CD4-positive, alpha-beta T cell treated with Interleukin-15 for 4 hours (primary cell): ENCODE measurements around the gene PCDHGA1.
"Not testable (repeated sequence)": the region's sequence is repeated elsewhere in the genome, so short reads cannot be mapped to it uniquely, and the experiment has no call there.

Source experiments
- DNase-seq: peaks from one replicate; pipeline ENCODE4 v3.0.0-alpha.2; 2020; ENCODE audit warnings: low spot score

PCDHGA1 gene

DNA sequence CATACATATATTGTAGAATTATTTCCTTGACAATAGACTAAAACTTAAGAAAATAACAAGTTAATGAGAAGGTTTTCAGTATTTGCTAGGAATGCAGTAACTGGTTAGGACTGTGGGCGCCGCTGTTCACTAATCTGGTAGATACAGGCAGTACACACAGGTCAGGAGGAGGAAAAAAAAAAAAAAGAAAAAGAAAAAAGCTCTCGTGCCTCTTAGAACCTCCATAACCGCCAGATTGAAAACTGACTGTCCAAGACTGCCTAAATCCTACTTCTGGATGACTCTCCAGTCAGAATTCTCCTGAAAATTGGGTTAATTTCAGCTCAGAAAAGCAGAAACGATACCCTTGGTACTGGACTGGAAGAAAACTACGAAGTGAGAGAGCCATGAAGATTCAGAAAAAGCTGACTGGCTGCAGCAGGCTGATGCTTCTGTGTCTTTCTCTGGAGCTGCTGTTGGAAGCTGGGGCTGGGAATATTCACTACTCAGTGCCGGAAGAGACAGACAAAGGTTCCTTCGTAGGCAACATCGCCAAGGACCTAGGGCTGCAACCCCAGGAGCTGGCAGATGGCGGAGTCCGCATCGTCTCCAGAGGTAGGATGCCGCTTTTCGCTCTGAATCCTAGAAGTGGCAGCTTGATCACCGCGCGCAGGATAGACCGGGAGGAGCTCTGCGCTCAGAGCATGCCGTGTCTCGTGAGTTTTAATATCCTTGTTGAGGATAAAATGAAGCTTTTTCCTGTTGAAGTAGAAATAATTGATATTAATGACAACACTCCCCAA is at the start of gene PCDHGA1:
PCDHGA1 (plus strand) TSS at position 216 of the 782 bp plus-strand sequence.
- DNase-seq: no peak

DNA sequence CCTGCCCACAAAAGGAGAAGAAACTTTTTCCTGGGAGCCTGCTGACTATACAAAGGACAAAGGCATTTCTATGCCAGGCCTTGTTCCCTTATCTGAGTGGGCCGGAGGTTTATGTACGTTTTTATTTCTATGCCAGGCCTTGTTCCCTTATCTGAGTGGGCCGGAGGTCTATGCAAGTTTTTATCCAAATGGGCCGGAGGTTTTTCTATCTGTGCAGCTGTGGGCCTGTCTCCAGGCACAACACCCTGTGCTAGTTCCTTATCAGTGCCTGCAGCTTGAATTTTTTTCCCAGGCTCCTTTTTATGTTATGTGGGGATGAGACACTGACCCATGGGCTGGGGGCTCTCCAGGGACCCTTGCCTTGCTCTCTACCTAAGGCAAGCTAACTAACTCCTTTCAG is 31.9 kb upstream of the PCDHGA1 start:
- DNase-seq: no peak

GRCh38 chr5:141303756-141304155 is 26.6 kb upstream of the PCDHGA1 start, which contains the start of gene SLC25A2:
Gene SLC25A2 (minus strand): TSS chr5:141304049. CDS start chr5:141303865, 184 bp downstream.
- no peak for DNase-seq

DNA sequence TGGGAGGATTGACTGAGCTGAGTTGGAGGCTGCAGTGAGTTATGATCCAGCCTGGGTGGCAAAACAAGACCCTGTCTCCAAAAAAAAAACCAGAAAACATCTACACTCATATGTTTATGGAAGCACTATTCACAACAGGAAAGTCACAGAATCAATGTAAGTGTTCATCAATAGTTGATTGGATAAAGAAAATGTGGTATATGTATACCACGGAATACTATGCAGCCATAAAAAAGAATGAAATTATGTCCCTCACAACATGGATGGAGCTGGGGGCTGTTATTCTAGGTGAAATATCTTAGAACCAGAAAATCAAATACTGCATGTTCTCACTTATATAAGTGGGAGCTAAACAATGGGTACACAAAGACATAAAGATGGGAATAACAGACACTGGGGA is 23.7 kb upstream of the PCDHGA1 start:
- DNase-seq: no peak

DNA sequence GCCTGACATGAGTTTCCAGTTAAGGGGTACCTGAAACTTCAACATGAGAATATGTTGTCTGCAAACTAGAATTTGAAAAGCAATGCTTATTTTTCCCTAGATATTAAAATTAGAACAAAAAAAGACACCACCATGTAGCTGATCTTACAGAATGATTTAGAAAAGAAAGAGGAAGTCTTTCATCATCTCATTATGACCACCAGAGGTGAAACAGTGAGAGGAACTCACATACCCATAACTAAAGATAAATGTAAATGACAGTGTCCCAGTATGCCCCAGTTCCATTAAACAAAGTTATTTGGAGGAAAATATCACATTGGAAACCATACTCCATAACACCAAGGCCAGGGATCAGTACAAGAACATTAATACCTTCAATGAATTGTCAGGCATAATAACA is 16.6 kb upstream of the PCDHGA1 start:
- no peak for DNase-seq

DNA sequence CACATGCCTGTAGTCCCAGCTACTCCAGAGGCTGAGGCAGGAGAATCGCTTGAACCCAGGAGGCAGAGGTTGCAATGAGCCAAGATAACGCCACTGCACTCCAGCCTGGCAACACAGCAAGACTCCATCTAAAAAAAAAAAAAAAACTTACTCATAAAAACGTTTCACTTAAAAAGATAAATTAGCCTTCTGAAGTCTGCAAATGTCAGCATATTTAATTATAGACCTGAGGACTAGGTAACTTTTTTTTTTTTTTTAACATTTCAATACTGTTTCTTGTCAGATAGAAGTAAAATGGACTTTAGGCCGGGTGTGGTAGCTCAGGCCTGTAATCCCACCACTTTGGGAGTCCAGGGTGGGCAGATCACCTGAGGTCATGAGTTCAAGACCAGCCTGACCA is 13.4 kb upstream of the PCDHGA1 start:
- not testable (repeated sequence) for DNase-seq

GRCh38 chr5:141319202-141319601 is 11.1 kb upstream of the PCDHGA1 start:
- no peak for DNase-seq

DNA sequence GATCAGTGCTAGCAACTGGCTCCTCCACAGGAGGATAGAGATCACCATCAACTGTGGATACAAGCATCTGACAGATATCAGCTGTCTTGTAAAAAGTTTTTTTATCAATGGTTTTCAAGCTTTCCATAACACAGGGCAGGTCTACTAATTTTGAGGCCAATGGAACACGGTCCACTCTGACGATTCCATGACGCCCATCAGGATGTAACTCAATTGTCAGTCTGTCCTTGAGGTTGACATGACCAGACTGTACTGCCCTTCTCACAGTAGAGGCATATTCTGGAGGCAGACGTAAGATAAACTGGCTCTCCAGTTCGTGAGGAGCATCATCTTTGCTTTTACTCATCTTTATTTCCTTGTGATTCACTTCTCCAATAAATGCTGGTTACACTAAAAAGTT is 10.6 kb upstream of the PCDHGA1 start:
- DNase-seq: no peak

- DNase-seq: peak; percentile 93
These were observed 9.8 kb upstream of the PCDHGA1 start, which contains the start of gene TAF7 for GRCh38 chr5:141320225-141321169. Gene TAF7 (minus strand): TSS chr5:141320784. CDS start chr5:141320044, 740 bp downstream.

DNA sequence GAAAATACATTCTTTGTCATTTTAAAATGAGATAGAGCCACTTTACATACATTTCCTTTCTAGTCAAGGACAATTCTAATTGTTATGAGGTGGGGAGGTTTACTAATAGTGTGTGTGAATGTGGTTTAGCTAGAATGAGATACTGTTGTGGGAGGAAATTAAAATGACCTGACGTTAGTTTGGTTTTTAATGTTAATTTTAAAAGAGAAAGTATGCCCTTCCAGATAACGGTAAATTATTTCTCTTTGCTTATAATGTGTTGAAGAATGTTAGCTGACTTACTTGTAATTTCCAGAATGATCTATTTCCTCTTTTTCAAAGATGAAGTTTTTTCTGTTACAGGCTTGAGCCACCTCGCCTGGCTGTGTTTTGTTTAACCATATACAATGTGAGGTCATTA is 8.1 kb upstream of the PCDHGA1 start:
- no peak for DNase-seq

GRCh38 chr5:141326088-141326854 is 4.0 kb upstream of the PCDHGA1 start:
- DNase-seq: peak; percentile 69

GRCh38 chr5:141328231-141328630 is 2.1 kb upstream of the PCDHGA1 start:
- DNase-seq: no peak

DNA sequence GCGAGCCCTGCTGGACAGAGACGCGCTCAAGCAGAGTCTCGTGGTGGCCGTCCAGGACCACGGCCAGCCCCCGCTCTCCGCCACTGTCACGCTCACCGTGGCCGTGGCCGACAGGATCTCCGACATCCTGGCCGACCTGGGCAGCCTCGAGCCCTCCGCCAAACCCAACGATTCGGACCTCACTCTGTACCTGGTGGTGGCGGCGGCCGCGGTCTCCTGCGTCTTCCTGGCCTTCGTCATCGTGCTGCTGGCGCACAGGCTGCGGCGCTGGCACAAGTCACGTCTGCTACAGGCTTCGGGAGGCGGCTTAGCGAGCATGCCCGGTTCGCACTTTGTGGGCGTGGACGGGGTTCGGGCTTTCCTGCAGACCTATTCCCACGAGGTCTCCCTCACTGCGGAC is 2.3 kb downstream of the PCDHGA1 start:
- not testable (repeated sequence) for DNase-seq

- no peak for DNase-seq
These were observed 8.4 kb downstream of the PCDHGA1 start, which contains the start of gene PCDHGA2 for GRCh38 chr5:141338538-141339306. Gene PCDHGA2 (plus strand): TSS chr5:141338760.

- not testable (repeated sequence) for DNase-seq
These were observed 10.6 kb downstream of the PCDHGA1 start for GRCh38 chr5:141340781-141341354.

GRCh38 chr5:141342773-141343172 is 12.5 kb downstream of the PCDHGA1 start:
- no peak for DNase-seq

- DNase-seq: no peak
These were observed 13.1 kb downstream of the PCDHGA1 start, which contains the start of gene PCDHGA3 for GRCh38 chr5:141343242-141343952. Gene PCDHGA3 (plus strand): TSS chr5:141343829. CDS start chr5:141344034, 205 bp downstream.

DNA sequence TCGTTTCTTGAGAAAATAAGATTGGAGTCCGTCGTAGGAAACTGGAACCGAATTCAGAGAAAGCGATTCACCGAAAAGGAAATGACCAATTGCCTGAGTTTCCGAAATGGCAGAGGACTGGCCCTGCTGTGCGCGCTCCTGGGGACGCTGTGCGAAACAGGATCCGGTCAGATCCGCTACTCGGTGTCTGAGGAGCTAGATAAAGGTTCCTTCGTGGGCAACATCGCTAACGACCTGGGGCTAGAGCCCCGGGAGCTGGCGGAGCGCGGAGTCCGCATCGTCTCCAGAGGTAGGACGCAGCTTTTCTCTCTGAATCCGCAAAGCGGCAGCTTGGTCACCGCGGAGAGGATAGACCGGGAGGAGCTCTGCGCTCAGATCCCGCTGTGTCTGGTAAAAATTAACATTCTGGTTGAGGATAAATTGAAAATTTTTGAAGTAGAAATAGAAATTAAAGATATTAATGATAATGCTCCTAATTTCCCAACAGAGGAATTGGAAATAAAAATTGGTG is 13.7 kb downstream of the PCDHGA1 start:
- DNase-seq: no peak

- DNase-seq: no peak
These were observed 15.0 kb downstream of the PCDHGA1 start for GRCh38 chr5:141345327-141345726.

DNA sequence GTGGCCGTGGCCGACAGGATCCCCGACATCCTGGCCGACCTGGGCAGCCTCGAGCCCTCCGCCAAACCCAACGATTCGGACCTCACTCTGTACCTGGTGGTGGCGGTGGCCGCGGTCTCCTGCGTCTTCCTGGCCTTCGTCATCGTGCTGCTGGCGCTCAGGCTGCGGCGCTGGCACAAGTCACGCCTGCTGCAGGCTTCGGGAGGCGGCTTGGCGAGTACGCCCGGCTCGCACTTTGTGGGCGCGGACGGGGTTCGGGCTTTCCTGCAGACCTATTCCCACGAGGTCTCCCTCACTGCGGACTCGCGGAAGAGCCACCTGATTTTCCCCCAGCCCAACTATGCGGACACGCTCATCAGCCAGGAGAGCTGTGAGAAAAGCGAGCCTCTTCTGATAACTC is 15.7 kb downstream of the PCDHGA1 start:
- not testable (repeated sequence) for DNase-seq
